Glutamatergic neuron (in vitro differentiated cells): ENCODE results near the gene ADCYAP1R1. TPM values are rescaled to one million over a fixed set of nuclear protein-coding genes. Genes with fewer than 3 reads are reported as not detected.

ENCODE experiments used
- DNase-seq: peaks from one replicate; pipeline ENCODE4 v3.0.0; 2022
- H3K27ac Mint-ChIP-seq: one replicate; pipeline ENCODE4 v1.8.0; 2020; ENCODE audit warnings: mild to moderate bottlenecking, mixed read lengths, inconsistent platforms; ENCODE audit not compliant: unreplicated experiment
- H3K27me3 Mint-ChIP-seq: one replicate; pipeline ENCODE4 v1.8.0; 2020; ENCODE audit warnings: mild to moderate bottlenecking, moderate library complexity, mixed read lengths, inconsistent platforms; ENCODE audit not compliant: unreplicated experiment
- H3K36me3 Mint-ChIP-seq: one replicate; pipeline ENCODE4 v1.8.0; 2020; ENCODE audit warnings: mild to moderate bottlenecking, mixed read lengths, inconsistent platforms; ENCODE audit not compliant: unreplicated experiment
- H3K4me1 Mint-ChIP-seq: one replicate; pipeline ENCODE4 v1.8.0; 2020; ENCODE audit warnings: mild to moderate bottlenecking, low read depth, mixed read lengths, inconsistent platforms; ENCODE audit not compliant: unreplicated experiment
- H3K4me3 Mint-ChIP-seq: one replicate; pipeline ENCODE4 v1.8.0; 2020; ENCODE audit warnings: mild to moderate bottlenecking, mixed read lengths, inconsistent platforms; ENCODE audit not compliant: unreplicated experiment
- H3K9me3 Mint-ChIP-seq: one replicate; pipeline ENCODE4 v1.8.0; 2020; ENCODE audit warnings: mild to moderate bottlenecking, moderate library complexity, mixed read lengths, inconsistent platforms; ENCODE audit not compliant: unreplicated experiment
- total RNA-seq: library from RNA; stranded (reverse); fragmentation: NEBNext Ultra II Directional; extraction: Animal tissue kit (Norgen Biotek cat#: 25700); gene quantifications from one replicate; pipeline ENCODE4 v1.2.1, GENCODE V29; 2021; ENCODE audit not compliant: unreplicated experiment
- TF ChIP-seq, protein P1 (sequence below): fragments of 200-600 bp; sonication (generic); IDR thresholded peaks from one replicate; pipeline ENCODE4 v1.5.0; 2021; ENCODE audit not compliant: partially characterized antibody, unreplicated experiment

ADCYAP1R1 gene
- total RNA-seq, 1 donor from 2014 or later: 0.71 TPM

DNA sequence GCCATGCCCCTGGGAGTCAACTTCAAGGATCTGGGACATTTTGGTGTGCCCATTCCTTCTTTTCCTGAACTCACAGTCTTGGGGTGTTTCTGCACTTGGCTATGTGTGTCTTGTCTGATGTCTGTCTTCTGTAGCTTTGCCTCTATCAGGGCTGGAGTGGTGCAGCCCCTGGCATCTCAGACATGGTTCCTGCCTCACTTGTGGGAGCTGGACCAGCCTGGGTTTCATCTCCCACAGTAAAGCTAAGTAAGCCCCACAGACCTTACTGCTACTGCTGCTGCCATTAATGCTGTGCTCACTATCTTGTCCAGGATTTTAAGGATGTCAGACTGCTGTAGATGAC lies 59.0 kb downstream of the ADCYAP1R1 start:
- no peak for DNase-seq
- Mint-ChIP-seq H3K36me3 (no peaks in the 10 kb centered on the region), H3K9me3 (no peaks in the 10 kb centered on the region), H3K27me3 (no peaks in the 10 kb centered on the region), H3K4me1 (no peaks in the 10 kb centered on the region), H3K4me3 (no peak overlapping the region), H3K27ac (no peak overlapping the region)
- TF ChIP-seq, protein P1, sequence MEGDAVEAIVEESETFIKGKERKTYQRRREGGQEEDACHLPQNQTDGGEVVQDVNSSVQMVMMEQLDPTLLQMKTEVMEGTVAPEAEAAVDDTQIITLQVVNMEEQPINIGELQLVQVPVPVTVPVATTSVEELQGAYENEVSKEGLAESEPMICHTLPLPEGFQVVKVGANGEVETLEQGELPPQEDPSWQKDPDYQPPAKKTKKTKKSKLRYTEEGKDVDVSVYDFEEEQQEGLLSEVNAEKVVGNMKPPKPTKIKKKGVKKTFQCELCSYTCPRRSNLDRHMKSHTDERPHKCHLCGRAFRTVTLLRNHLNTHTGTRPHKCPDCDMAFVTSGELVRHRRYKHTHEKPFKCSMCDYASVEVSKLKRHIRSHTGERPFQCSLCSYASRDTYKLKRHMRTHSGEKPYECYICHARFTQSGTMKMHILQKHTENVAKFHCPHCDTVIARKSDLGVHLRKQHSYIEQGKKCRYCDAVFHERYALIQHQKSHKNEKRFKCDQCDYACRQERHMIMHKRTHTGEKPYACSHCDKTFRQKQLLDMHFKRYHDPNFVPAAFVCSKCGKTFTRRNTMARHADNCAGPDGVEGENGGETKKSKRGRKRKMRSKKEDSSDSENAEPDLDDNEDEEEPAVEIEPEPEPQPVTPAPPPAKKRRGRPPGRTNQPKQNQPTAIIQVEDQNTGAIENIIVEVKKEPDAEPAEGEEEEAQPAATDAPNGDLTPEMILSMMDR: no peak

DNA sequence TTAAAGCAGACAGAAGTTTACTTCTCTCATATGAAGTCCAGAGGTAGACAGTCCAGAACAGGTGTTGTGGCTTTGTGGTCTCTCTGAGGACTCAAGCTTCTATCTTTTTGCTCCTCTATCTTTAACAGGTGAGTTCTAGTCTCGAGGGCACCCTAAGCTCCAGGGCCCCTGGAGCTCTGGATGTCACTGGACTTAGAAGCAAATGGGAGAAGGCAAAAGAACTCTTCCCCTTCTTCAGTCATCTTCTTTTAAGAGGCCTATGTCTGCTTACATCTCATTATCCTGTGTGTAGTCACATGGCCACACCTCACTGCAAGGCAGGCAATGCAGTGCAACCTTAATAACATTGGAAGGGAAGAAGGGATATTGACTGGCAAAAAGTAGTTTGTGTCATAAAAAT lies 61.6 kb downstream of the ADCYAP1R1 start:
- TF ChIP-seq, protein P1: no peak
- Mint-ChIP-seq H3K4me3 (no peak overlapping the region), H3K9me3 (no peaks in the 10 kb centered on the region), H3K4me1 (no peaks in the 10 kb centered on the region), H3K27ac (no peak overlapping the region), H3K27me3 (no peaks in the 10 kb centered on the region), H3K36me3 (no peaks in the 10 kb centered on the region)
- no peak for DNase-seq

- no peak for DNase-seq
- H3K27me3 Mint-ChIP-seq: no peaks in the 10 kb centered on the region
- H3K27ac Mint-ChIP-seq: no peak overlapping the region
- TF ChIP-seq, protein P1: no peak
- H3K36me3 Mint-ChIP-seq: no peaks in the 10 kb centered on the region
- no peak overlapping the region for H3K4me3 Mint-ChIP-seq
- H3K9me3 Mint-ChIP-seq: no peaks in the 10 kb centered on the region
- no peaks in the 10 kb centered on the region for H3K4me1 Mint-ChIP-seq
These were observed 62.7 kb downstream of the ADCYAP1R1 start for GRCh38 chr7:31114593-31115343.

GRCh38 chr7:31116615-31117014 lies 64.5 kb downstream of the ADCYAP1R1 start:
- DNase-seq: no peak
- H3K27me3 Mint-ChIP-seq: no peaks in the 10 kb centered on the region
- no peaks in the 10 kb centered on the region for H3K4me1 Mint-ChIP-seq
- H3K36me3 Mint-ChIP-seq: no peaks in the 10 kb centered on the region
- no peak overlapping the region for H3K27ac Mint-ChIP-seq
- H3K9me3 Mint-ChIP-seq: no peaks in the 10 kb centered on the region
- TF ChIP-seq, protein P1: no peak
- H3K4me3 Mint-ChIP-seq: no peak overlapping the region

DNA sequence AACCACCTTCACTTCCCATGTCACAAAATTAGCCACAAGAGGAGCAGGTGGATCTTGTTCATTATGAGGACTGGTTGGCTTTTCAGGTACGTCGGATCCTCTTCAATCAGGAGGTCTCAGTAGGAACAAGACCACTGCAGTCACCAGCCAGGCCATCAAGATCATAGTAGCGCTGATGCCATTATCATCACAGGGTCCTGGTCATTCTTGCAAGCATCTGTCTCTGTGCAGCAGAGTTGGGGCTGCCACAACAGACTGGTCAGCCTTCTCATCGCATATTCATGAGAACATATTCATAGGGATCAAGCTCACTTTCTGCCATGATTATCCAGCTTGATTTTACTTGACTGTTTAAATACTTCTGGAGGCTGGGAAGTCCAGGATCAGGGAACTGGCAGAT lies 67.1 kb downstream of the ADCYAP1R1 start:
- H3K27me3 Mint-ChIP-seq: no peaks in the 10 kb centered on the region
- TF ChIP-seq, protein P1: no peak
- H3K27ac Mint-ChIP-seq: no peak overlapping the region
- no peaks in the 10 kb centered on the region for H3K9me3 Mint-ChIP-seq
- H3K36me3 Mint-ChIP-seq: no peaks in the 10 kb centered on the region
- no peak for DNase-seq
- no peaks in the 10 kb centered on the region for H3K4me1 Mint-ChIP-seq
- H3K4me3 Mint-ChIP-seq: no peak overlapping the region
